Right renal cortex interstitium (tissue), 3 donors: Measurements from ENCODE around the gene CDH26. TPM values are rescaled to one million over a fixed set of nuclear protein-coding genes. Genes with fewer than 3 reads are reported as not detected.
A peak's percentile ranks its signal among the peaks of the same experiment; 100 is the strongest.

ENCODE experiments used
- DNase-seq, 3 donors: peaks; one replicate each; pipeline ENCODE4 v3.0.0-alpha.2; 2013; ENCODE audit warnings: low read depth in 3 of 3, low spot score in 2 of 3
- polyA plus RNA-seq, 3 donors: library from polyadenylated mRNA; unstranded; fragments of 120-200 nt; gene quantifications; one replicate each; pipeline ENCODE4 v1.2.1, GENCODE V29; 2013; ENCODE audit not compliant: insufficient read length in 3 of 3

CDH26 gene
- polyA plus RNA-seq, 3 donors = 0.44 to 0.98 (median 0.75) TPM

DNA sequence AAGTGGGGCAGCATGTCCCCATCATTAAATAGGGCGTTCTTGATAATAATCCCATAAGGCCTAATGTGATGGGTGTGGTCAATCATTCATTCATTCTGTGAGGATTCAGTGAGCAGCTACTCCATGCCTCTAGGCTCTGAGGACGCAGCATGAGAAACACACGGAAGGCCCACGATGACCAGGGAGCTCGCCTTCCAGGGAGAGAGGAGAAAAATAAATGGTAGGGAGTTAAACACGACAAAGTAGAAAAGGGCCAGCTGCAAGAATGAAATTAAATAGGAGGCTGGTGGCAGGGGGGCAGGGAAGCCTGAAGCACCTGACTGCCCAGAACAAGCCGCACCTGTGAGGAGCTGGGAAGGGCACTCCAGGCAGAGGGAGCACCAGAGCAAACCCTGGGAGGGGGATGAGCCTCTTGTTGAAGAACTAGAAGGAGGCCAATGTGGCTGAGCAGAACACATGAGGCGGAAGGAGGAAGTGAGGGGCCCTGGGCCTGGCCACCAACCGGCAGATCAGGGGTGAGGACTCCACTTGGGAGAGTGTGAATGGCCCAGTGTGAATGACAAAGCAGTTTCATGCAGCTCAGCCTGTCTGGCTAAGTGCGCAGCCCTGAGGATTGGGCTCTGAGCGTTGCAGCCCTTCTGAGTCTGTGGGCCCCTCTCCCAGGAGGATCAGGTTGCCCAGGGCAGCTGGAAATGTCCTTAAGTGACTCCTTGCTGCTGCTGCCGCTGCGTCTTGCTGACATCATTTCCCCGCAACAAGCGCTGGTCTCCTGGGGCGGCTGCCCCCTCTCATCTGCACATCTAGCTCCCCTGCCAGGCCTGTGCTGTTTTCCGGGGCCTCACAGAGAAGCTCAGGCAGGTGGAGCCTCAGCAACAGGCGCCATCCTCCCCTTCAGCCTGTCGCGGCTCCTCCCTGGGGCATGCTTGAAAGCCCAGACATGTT lies 99.9 kb downstream of the CDH26 start:
- peak in 1 of 3 donors; percentile 21 for DNase-seq

DNA sequence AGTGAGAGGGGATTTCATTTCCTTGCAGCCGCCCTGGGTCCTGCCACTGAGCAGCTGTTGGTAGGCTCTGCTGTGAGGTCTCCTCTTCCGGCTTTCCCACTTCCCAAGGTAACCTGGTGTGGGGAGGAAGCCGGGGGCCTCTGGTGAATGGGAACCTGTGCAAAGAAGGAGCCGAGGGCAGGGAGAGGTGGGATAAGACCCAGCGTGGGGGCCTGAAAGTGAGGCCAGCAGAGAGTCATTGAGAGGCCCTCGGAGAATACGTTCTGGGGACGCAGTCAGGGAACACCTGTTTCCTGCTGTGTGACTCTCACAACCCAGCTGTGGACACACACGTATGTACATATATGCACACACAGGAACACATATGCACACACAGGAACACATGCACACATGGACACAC lies 100.7 kb downstream of the CDH26 start:
- DNase-seq = no peak

DNA sequence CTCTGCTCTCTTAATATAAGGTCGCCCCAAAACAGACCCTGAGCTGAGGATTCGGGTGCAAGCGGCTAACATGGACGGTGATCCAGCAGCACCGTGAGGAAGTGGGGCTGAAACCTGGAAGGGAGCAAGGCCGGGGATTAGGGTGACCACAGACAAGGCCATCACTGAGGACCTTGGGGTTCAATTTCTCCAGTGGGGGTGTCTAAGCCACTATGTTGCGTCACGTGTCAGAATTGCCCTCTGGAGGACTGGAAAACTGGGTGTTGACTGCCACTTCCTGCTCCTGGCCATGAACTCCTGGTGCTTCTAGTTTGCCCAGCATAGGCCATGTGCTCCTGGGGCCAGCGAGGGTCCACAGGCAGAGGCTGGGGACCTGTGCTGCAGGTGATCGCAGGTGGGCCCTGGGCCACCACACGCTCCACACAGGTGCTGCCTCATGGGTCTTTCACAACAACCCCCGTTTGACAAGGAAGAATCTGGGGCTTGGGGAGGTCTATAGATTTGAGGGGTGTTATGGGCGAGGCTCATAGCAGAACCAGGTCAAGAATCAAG lies 101.9 kb downstream of the CDH26 start:
- no peak for DNase-seq

DNA sequence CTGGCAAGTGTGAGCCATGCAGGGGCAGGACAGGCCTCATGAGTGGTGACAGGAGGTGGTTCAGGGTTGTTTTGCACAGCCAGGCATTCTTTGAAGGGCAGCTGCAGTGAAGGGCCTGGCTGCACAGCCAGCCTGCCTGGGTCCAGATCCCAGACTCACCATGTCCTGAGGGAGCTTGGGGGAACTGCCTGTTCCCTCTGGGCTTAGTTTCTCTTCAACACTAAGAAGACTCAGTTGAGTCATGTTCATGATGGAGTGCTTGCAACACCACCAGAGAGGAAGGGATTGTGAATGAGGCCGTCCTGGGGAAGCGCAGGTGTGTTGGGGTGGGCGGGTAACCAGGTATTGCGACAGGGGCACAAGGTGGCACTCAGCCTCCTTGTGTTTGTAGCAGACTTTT lies 102.4 kb downstream of the CDH26 start:
- no peak for DNase-seq

DNA sequence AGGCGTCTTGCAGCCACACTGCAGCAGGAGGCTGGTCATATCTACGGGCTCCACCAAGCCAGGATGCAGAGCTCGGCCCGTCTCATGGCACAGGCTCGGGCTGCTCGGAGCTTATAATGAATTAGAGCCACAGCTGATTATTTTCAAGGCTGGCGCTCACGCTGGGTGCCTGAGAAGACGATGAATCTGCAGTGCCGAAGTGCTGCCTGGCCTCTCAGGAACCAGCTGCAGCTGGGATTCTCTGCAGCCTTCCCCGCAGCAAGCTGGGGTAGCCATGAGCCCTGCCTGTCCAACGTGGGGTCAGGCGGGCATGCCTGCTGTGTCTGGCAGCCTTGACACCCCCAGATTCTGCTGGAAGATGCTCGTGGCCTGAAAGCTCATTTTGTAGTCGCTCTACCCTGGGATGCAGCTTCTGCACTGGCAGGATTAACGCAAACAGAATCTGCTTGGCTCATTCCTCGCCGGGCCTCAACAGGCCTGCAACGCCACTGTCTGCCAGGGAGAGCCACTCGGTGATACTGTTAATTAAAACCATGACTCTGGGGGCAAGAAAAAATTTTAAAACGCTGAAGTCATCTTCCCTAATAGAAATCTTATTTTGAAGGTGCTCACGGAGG lies 104.3 kb downstream of the CDH26 start:
- no peak for DNase-seq

DNA sequence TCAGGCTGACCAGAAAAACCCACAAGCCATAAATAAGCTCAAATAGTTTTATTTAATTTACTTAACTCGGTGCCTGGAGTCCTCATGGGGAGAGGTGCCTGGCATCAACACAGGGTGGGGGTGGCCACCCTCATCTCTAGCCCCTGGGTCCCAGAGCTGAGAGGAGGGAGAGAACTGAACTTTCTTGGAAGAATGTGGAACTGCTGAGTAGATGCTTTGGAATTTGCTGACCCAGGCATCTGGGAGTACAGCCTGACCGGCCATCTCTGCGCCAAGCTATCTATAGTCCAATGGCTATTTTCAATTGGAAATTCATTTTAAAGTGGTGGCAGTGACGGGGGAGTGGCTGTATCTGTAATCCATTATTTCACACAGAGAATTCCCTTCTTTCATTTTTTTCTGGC lies 104.8 kb downstream of the CDH26 start:
- no peak for DNase-seq

DNA sequence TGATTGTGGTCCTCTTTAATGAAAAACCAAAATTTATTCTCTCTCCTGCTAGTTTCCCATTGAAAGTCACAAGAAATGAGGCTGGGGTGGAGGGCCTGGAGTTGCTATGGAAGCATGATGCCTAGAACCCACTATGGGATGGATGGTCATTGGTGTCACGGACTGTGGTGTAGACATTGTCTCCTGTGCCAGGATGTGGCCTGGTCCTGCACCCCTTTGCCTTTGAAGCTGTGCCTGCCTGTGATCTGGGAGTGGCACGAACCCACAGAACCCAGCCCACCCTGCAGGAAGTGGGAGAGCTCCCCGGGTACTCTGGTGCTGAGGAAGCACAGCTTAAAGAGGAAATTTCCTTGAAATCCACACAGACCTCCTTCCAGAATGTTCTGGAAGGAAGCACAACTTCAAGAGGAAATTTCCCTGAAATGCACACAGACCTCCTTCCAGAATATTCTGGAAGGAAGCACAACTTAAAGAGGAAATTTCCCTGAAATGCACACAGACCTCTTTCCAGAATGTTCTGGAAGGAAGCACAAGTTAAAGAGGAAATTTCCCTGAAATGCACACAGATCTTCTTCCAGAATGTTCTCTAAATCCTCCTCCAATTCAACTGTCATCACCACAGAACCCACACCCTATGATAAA lies 105.6 kb downstream of the CDH26 start:
- DNase-seq = no peak

Other genes starting within 250 kb of the CDH26 start
- gene SYCP2, start 24.8 kb upstream of the CDH26 start, polyA plus RNA-seq = 1 to 10 TPM; 4.9 to 6.9 (median 6.6) TPM
- gene PPP1R3D, start 18.1 kb upstream of the CDH26 start, polyA plus RNA-seq = 1 to 10 TPM; 6.1 to 6.6 (median 6.4) TPM
- 10 to 100 TPM; 22.8 to 24.0 (median 22.8) TPM for gene FAM217B, start 18.0 kb upstream of the CDH26 start, polyA plus RNA-seq